ENCODE measurements around the gene PKNOX2.

Gene PKNOX2

GRCh38 chr11:125166764-125167291 lies 2.3 kb downstream of the PKNOX2 start:
- H3K4me3 ChIP-seq (replicated peaks; ENCODE audit: insufficient read depth, low read length): no peak overlapping the region
- H3K27ac ChIP-seq (replicated peaks): no peak overlapping the region
- peaks cover 50% of the 10 kb centered on the region for H3K27me3 ChIP-seq (ENCODE audit: insufficient read depth, poor library complexity, severe bottlenecking)
- TF ChIP-seq, protein P1, sequence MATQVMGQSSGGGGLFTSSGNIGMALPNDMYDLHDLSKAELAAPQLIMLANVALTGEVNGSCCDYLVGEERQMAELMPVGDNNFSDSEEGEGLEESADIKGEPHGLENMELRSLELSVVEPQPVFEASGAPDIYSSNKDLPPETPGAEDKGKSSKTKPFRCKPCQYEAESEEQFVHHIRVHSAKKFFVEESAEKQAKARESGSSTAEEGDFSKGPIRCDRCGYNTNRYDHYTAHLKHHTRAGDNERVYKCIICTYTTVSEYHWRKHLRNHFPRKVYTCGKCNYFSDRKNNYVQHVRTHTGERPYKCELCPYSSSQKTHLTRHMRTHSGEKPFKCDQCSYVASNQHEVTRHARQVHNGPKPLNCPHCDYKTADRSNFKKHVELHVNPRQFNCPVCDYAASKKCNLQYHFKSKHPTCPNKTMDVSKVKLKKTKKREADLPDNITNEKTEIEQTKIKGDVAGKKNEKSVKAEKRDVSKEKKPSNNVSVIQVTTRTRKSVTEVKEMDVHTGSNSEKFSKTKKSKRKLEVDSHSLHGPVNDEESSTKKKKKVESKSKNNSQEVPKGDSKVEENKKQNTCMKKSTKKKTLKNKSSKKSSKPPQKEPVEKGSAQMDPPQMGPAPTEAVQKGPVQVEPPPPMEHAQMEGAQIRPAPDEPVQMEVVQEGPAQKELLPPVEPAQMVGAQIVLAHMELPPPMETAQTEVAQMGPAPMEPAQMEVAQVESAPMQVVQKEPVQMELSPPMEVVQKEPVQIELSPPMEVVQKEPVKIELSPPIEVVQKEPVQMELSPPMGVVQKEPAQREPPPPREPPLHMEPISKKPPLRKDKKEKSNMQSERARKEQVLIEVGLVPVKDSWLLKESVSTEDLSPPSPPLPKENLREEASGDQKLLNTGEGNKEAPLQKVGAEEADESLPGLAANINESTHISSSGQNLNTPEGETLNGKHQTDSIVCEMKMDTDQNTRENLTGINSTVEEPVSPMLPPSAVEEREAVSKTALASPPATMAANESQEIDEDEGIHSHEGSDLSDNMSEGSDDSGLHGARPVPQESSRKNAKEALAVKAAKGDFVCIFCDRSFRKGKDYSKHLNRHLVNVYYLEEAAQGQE (IDR thresholded peaks at IDR 0.05; ENCODE audit: insufficient replicate concordance, low read depth): no peak
- TF ChIP-seq GABPA (IDR thresholded peaks at IDR 0.05; ENCODE audit: low read depth) (no peak), SPI1 (IDR thresholded peaks at IDR 0.05; ENCODE audit: borderline replicate concordance, low read depth) (no peak), POLR2AphosphoS5 (IDR thresholded peaks at IDR 0.05; ENCODE audit: low read depth) (no peak)
- TF ChIP-seq, protein P2, sequence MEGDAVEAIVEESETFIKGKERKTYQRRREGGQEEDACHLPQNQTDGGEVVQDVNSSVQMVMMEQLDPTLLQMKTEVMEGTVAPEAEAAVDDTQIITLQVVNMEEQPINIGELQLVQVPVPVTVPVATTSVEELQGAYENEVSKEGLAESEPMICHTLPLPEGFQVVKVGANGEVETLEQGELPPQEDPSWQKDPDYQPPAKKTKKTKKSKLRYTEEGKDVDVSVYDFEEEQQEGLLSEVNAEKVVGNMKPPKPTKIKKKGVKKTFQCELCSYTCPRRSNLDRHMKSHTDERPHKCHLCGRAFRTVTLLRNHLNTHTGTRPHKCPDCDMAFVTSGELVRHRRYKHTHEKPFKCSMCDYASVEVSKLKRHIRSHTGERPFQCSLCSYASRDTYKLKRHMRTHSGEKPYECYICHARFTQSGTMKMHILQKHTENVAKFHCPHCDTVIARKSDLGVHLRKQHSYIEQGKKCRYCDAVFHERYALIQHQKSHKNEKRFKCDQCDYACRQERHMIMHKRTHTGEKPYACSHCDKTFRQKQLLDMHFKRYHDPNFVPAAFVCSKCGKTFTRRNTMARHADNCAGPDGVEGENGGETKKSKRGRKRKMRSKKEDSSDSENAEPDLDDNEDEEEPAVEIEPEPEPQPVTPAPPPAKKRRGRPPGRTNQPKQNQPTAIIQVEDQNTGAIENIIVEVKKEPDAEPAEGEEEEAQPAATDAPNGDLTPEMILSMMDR (IDR thresholded peaks at IDR 0.05; ENCODE audit: insufficient read depth, low read length): no peak
- no peak for DNase-seq (ENCODE audit: low read depth in 1 of 2, low spot score in 1 of 2)

DNA sequence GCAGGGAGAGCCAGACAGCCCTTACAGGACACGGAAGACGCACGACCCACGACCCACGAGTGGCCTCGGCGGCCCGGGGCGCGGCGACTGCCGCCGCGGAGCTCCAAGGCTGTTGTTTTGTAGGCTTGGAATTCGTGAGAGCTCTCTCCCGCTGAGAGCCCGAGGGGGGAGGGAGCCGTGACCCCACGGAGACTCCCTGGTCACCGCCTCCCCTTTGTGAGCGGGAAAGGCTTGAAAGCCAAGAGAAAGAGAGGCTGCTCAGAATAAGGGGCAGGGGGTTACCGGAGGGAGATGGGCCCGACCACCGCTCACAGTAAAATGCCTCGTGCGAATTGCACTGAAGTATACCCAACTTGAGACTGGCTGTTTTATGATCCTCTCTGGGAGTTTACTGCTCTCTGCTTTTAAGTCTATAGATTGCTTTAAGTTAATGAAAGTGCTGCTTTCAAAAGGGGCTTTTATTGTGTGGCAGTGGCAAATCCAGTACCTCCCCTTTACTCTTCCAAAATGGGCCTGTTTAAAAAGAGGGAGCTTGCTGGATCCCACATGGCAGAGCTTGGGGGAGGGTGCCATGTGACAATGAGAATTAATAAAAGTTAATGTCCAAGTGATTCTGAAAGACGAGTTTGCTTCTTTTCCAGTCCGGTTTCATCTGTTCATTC lies 2.9 kb downstream of the PKNOX2 start:
- no peak overlapping the region for H3K4me3 ChIP-seq (replicated peaks; ENCODE audit: insufficient read depth, low read length)
- TF ChIP-seq POLR2AphosphoS5 (IDR thresholded peaks at IDR 0.05; ENCODE audit: low read depth) (no peak), SPI1 (IDR thresholded peaks at IDR 0.05; ENCODE audit: borderline replicate concordance, low read depth) (no peak), GABPA (IDR thresholded peaks at IDR 0.05; ENCODE audit: low read depth) (no peak)
- TF ChIP-seq, protein P2 (IDR thresholded peaks at IDR 0.05; ENCODE audit: insufficient read depth, low read length): no peak
- TF ChIP-seq, protein P1 (IDR thresholded peaks at IDR 0.05; ENCODE audit: insufficient replicate concordance, low read depth): no peak
- H3K27ac ChIP-seq (replicated peaks): no peak overlapping the region
- peaks cover 50% of the 10 kb centered on the region for H3K27me3 ChIP-seq (ENCODE audit: insufficient read depth, poor library complexity, severe bottlenecking)
- no peak for DNase-seq (ENCODE audit: low read depth in 1 of 2, low spot score in 1 of 2)

GRCh38 chr11:125167954-125168835 lies 3.6 kb downstream of the PKNOX2 start:
- no peak for DNase-seq (ENCODE audit: low read depth in 1 of 2, low spot score in 1 of 2)
- no peak overlapping the region for H3K4me3 ChIP-seq (replicated peaks; ENCODE audit: insufficient read depth, low read length)
- H3K27ac ChIP-seq (replicated peaks): no peak overlapping the region
- TF ChIP-seq, protein P1 (IDR thresholded peaks at IDR 0.05; ENCODE audit: insufficient replicate concordance, low read depth): no peak
- peaks cover 47% of the 10 kb centered on the region for H3K27me3 ChIP-seq (ENCODE audit: insufficient read depth, poor library complexity, severe bottlenecking)
